SKM-1 treated with dmso at 0.1 percent for 144 hours (cell line): Measurements from ENCODE around the gene MYO19.

Source experiments
- DNase-seq: peaks from one replicate; lab custom pipeline; 2025; ENCODE audit not compliant: unreplicated experiment; lab: John Stamatoyannopoulos, UW

Gene MYO19

GRCh38 chr17:36534840-36535668, at the start of gene MYO19, which contains the start of gene PIGW:
Gene MYO19, minus strand, starts transcription at chr17:36534868. Its CDS starts 2,330 bp downstream, at chr17:36532538.
Gene PIGW, plus strand, starts transcription at chr17:36534987. Its CDS starts 2,115 bp downstream, at chr17:36537102.
- peak; percentile 88 for DNase-seq

DNA sequence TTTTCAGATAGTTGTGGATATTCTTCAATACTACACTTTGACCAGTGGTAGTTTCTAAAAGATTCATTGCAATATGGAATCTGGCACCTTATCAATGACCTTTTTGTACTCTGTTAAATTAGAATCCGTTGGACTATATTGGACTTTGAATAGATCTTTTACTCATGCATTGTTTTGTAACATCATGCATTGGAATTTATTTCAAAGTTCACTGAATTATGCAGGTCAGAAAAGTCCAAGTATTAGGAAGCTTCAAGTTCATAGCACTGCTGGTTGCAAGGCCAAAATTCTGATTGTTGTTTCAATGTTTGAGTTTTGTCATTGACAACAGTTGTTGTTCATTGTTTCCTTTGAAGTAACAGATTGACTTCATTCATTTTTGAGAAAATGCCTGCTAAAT, 49.1 kb upstream of the MYO19 start:
- DNase-seq: no peak

- DNase-seq: no peak
These were observed 44.0 kb upstream of the MYO19 start for GRCh38 chr17:36578671-36579070.

- DNase-seq: no peak
These were observed 42.1 kb upstream of the MYO19 start for GRCh38 chr17:36576793-36577192.

DNA sequence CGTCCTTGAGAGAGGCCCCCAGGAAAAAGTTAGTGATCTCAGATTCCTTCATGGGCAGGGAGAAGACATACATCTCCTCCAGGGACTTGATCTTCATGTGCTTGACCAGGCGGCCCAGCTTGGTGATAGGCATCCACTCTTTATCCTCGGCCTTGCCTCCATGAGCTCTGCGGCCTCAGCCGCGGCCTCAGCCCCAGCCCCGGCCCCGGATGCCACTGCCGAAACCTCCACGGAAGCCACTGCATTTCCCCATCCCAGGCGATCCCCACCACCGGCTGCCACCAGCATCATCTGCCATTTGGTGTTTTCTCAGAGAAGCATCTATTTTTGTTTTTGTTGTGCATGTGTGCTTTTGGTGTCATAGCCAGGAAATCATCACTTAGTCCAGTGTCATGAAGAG, 40.4 kb upstream of the MYO19 start:
- DNase-seq: no peak

DNA sequence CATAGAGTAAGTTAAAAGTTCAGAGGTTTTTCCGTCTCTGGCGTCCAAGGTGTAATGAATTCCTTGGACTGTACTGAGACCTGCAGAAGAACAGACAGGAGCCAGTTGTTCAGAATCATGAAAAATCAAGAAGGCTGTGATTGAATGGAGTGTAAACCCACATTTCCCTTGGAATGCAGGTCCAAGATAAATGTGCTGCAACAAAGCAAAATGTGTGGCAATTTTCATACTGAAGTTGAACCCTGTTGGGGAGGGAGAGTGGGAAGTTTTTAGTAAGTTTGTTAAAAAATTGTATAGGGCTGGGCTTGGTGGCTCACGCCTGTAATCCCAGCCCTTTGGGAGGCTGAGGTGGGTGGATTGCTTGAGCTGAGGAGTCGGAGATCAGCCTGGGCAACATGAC, 31.4 kb upstream of the MYO19 start:
- DNase-seq: no peak

- no peak for DNase-seq
These were observed 18.8 kb upstream of the MYO19 start for GRCh38 chr17:36553459-36553858.

- peak; percentile 44 for DNase-seq
These were observed 16.1 kb upstream of the MYO19 start for GRCh38 chr17:36550491-36551417.

GRCh38 chr17:36547776-36548175, 13.1 kb upstream of the MYO19 start:
- DNase-seq: no peak

GRCh38 chr17:36546418-36547093, 11.9 kb upstream of the MYO19 start:
- no peak for DNase-seq

DNA sequence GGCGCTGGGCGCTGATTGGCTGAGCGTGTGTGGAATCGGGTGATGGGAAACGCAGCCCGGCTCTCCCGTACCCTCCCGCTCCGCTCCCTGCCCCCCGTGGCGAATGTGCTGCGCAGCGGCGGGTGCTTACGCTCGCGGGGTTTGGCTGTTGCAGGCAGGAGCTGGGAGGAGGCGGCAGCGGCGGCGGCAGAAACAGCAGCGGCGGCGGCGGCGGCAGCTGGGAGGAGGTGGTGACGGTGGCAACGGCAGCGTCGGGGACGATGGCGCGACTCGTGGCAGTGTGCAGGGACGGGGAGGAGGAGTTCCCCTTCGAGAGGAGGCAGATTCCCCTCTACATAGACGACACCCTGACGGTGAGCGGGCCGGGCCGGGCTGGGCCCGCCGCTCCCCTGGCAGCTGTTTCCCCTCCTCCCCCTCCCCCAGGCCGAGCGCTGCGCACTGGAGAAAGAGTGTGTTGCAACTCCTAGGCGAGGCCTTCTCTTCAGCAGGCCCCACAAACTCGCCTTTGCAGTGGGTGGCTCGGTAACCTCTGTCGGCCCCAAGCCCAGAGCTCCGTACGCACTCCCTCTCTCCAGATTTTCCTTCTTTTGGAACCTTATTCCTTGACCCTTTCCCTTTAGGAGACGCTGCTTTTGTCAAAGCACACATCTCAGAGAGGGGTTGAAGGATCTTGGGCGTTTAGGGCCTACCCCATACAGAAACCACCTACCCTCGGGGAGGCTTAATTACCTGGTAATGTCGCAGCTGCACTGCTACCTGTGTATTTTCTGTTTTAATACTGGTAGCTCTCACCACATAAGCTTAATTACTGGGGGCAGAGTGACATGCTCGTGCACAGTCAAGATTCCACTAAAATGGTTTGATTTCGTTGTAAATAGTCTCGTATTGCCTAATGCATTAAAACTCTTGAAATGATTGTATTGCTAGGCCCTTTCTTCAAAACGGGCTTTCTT, 11.1 kb upstream of the MYO19 start:
- DNase-seq: peak; percentile 92

GRCh38 chr17:36545077-36545464, 10.4 kb upstream of the MYO19 start:
- no peak for DNase-seq

- DNase-seq: peak; percentile 73
These were observed 9.8 kb upstream of the MYO19 start, which contains the start of gene GGNBP2 for GRCh38 chr17:36544307-36545076. Gene GGNBP2, plus strand, starts transcription at chr17:36544919. Its CDS starts 806 bp downstream, at chr17:36545725.

- DNase-seq: peak; percentile 20
These were observed 9.3 kb upstream of the MYO19 start for GRCh38 chr17:36544044-36544306.

DNA sequence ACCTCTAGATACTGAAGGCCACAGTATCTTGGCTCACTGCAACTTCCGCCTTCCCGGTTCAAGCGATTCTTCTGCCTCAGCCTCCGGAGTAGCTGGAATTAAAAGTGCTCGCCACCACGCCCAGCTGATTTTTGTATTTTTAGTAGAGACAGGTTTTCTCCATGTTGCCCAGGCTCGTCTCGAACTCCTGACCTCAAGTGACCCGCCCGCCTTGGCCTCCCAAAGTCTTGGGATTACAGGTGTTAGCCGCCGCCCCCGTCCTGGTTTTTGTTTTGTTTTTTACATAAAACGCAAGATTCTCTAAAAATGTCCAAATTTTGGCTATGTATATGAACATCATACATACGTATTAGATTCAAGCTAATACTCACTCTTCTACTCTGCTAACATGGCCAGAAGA, 8.1 kb upstream of the MYO19 start:
- no peak for DNase-seq

GRCh38 chr17:36540696-36541095, 6.0 kb upstream of the MYO19 start:
- no peak for DNase-seq

DNA sequence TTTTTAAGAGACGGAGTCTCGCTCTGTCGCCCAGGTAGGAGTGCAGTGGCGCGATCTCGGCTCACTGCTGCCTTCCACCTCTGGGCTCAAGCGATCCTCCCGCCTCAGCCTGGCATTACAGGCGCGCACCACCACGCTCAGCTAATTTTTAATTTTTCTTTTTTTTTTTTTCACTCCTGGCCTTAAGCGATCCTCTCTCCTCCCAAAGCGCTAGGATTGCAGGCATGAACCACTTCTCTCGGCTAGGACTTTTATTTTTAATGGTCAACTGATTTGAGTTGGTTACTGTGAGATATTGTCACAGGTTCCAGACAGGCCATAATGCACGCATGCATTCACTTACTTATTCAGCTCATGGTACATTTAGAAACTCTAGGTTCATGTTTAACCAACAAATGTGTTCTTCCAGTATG, 1.0 kb upstream of the MYO19 start:
- DNase-seq: no peak

GRCh38 chr17:36533935-36534839, 481 bp downstream of the MYO19 start:
- DNase-seq: peak; percentile 24
